Caco-2 (cell line): ENCODE data around the gene CEP72. TPM values are rescaled to one million over a fixed set of nuclear protein-coding genes. Genes with fewer than 3 reads are reported as not detected.
"Not testable (repeated sequence)": the region's sequence is repeated elsewhere in the genome, so short reads cannot be mapped to it uniquely, and the experiment has no call there.

Experiments used
- BruUV-seq: library from RNA; stranded (reverse); fragments of 400-500 nt; replicated peaks from 2 replicates; lab custom pipeline; 2021; lab: Mats Ljungman, UMichigan
- CTCF ChIA-PET: fragments of 300-600 bp; sonication (Branson Sonifier 250); formaldehyde crosslinking; loops from one replicate; lab custom pipeline; 2022; ENCODE audit warnings: antibody characterized with exemption; lab: Charles Lee
- POLR2A ChIA-PET: fragments of 300-600 bp; sonication (Branson Sonifier 250); formaldehyde crosslinking; loops from one replicate; lab custom pipeline; 2022; ENCODE audit warnings: antibody characterized with exemption; lab: Charles Lee
- DNase-seq, 2 experiments: peaks; one replicate each; pipeline versions ENCODE4 v3.0.0 to v3.0.0-alpha.2; 2020 to 2022
- H3K27me3 ChIP-seq: replicated peaks from 2 replicates; pipeline ENCODE4 v1.6.0; 2011; ENCODE audit warnings: low read length; ENCODE audit not compliant: control insufficient read depth, insufficient read depth
- H3K36me3 ChIP-seq: 2 replicates; pipeline ENCODE4 v1.5.1; 2011; ENCODE audit warnings: low read length; ENCODE audit not compliant: control insufficient read depth, insufficient read depth
- H3K4me1 ChIP-seq: fragments of 250-450 bp; sonication (Bioruptor Pico); 2 replicates; pipeline ENCODE4 v1.5.1; 2020; ENCODE audit warnings: mild to moderate bottlenecking
- H3K4me3 ChIP-seq: 2 replicates; pipeline ENCODE4 v1.5.1; 2011; ENCODE audit warnings: low read depth, mild to moderate bottlenecking, control low read depth, low read length
- H3K9me3 ChIP-seq: fragments of 250-450 bp; sonication (Bioruptor Pico); 2 replicates; pipeline ENCODE4 v1.5.1; 2020; ENCODE audit warnings: mild to moderate bottlenecking, moderate library complexity
- H3K27ac Mint-ChIP-seq: one replicate; pipeline ENCODE4 v1.8.0; 2022; ENCODE audit warnings: mixed read lengths; ENCODE audit not compliant: unreplicated experiment
- H3K27me3 Mint-ChIP-seq: one replicate; pipeline ENCODE4 v1.8.0; 2022; ENCODE audit warnings: mixed read lengths; ENCODE audit not compliant: insufficient read depth, unreplicated experiment
- H3K36me3 Mint-ChIP-seq: one replicate; pipeline ENCODE4 v1.8.0; 2022; ENCODE audit warnings: mild to moderate bottlenecking, mixed read lengths; ENCODE audit not compliant: insufficient read depth, unreplicated experiment
- H3K4me1 Mint-ChIP-seq: one replicate; pipeline ENCODE4 v1.8.0; 2022; ENCODE audit warnings: low read depth, mixed read lengths; ENCODE audit not compliant: unreplicated experiment
- H3K4me3 Mint-ChIP-seq: one replicate; pipeline ENCODE4 v1.8.0; 2022; ENCODE audit warnings: mild to moderate bottlenecking, moderate library complexity, mixed read lengths; ENCODE audit not compliant: unreplicated experiment
- H3K9me3 Mint-ChIP-seq: one replicate; pipeline ENCODE4 v1.8.0; 2022; ENCODE audit warnings: mixed read lengths; ENCODE audit not compliant: unreplicated experiment
- CTCF ChIP-seq, 2 experiments: fragments of 200-600 bp in 1 of 2; IDR thresholded peaks; 1 replicate in 1 of 2; 2 replicates in 1 of 2; pipeline versions ENCODE4 v1.5.1 to v1.8.0; 2011 to 2022; ENCODE audit warnings: antibody characterized with exemption in 1 of 2, control low read depth in 1 of 2, inconsistent platforms in 1 of 2, low read depth in 1 of 2, low read length in 1 of 2, mild to moderate bottlenecking in 1 of 2, moderate library complexity in 1 of 2; ENCODE audit not compliant: insufficient read depth in 1 of 2, severe bottlenecking in 1 of 2, unreplicated experiment in 1 of 2
- intact Hi-C: fragments of 100-400 bp; cut with micrococcal nuclease; formaldehyde crosslinking; loops from one replicate; pipeline ENCODE4 v1.10.0; 2022; ENCODE audit not compliant: unreplicated experiment
- total RNA-seq: library from RNA; stranded (reverse); gene quantifications from 2 replicates; pipeline ENCODE4 v1.2.3, GENCODE V29; 2022

CEP72 gene
- total RNA-seq, 1 experiment from 2014 or later: 36.6 TPM

GRCh38 chr5:581266-581665 lies 30.9 kb upstream of the CEP72 start:
- no peaks in the 10 kb centered on the region for H3K36me3 ChIP-seq
- Mint-ChIP-seq H3K27ac (no peak overlapping the region), H3K9me3 (no peaks in the 10 kb centered on the region), H3K4me1 (no peaks in the 10 kb centered on the region), H3K27me3 (peaks cover 8% of the 10 kb centered on the region), H3K4me3 (no peak overlapping the region), H3K36me3 (no peaks in the 10 kb centered on the region)
- intact Hi-C loops: no loop called here
- ChIA-PET POLR2A (no interaction called here), CTCF (no interaction called here)
- H3K4me3 ChIP-seq: no peak overlapping the region
- H3K4me1 ChIP-seq: no peaks in the 10 kb centered on the region
- H3K9me3 ChIP-seq: peaks cover 10% of the 10 kb centered on the region; the same call in 1 of the 2 replicates
- no peak for DNase-seq
- TF ChIP-seq CTCF (IDR thresholded peaks at IDR 0.05; ENCODE audit: insufficient read depth in 1 of 2, low read depth in 1 of 2, low read length in 1 of 2, severe bottlenecking in 1 of 2, unreplicated experiment in 1 of 2): no peak
- H3K27me3 ChIP-seq: no peaks in the 10 kb centered on the region
- no TSS peak for BruUV-seq

- Mint-ChIP-seq H3K4me3 (no peak overlapping the region), H3K36me3 (no peaks in the 10 kb centered on the region), H3K27ac (no peak overlapping the region), H3K9me3 (no peaks in the 10 kb centered on the region), H3K4me1 (no peaks in the 10 kb centered on the region), H3K27me3 (peaks cover 8% of the 10 kb centered on the region)
- intact Hi-C loops: no loop called here
- CTCF ChIA-PET: no interaction called here
- BruUV-seq: no TSS peak
- Histone ChIP-seq H3K27me3 (no peaks in the 10 kb centered on the region), H3K9me3 (peaks cover 10% of the 10 kb centered on the region; the same call in 1 of the 2 replicates), H3K36me3 (no peaks in the 10 kb centered on the region), H3K4me3 (no peak overlapping the region), H3K4me1 (no peaks in the 10 kb centered on the region)
- no peak for TF ChIP-seq CTCF (IDR thresholded peaks at IDR 0.05; ENCODE audit: insufficient read depth in 1 of 2, low read depth in 1 of 2, low read length in 1 of 2, severe bottlenecking in 1 of 2, unreplicated experiment in 1 of 2)
- POLR2A ChIA-PET: no interaction called here
- DNase-seq: no peak
Observed at GRCh38 chr5:581941-582340, 30.2 kb upstream of the CEP72 start.

GRCh38 chr5:582445-582844 lies 29.7 kb upstream of the CEP72 start:
- POLR2A ChIA-PET, H3K36me3 Mint-ChIP-seq, H3K27me3 Mint-ChIP-seq, H3K36me3 ChIP-seq, H3K4me3 ChIP-seq, CTCF ChIA-PET, H3K27me3 ChIP-seq, H3K9me3 Mint-ChIP-seq, H3K27ac Mint-ChIP-seq, intact Hi-C loops, H3K4me1 Mint-ChIP-seq, H3K9me3 ChIP-seq, DNase-seq, H3K4me1 ChIP-seq, BruUV-seq, H3K4me3 Mint-ChIP-seq: not testable (repeated sequence)
